Mammary epithelial cell (primary cell): ENCODE results near the gene PSORS1C2.

ENCODE experiments used
- CTCF ChIP-seq, 2 donors: IDR thresholded peaks in 1 of 2; conservative IDR thresholded peaks in 1 of 2; 2 replicates each; pipeline ENCODE4 v1.5.1; 2011 to 2012; ENCODE audit warnings: inconsistent platforms in 2 of 2, low read length in 2 of 2, mild to moderate bottlenecking in 2 of 2, control low read depth in 1 of 2, low read depth in 1 of 2; ENCODE audit not compliant: insufficient read depth in 1 of 2; ENCODE audit errors: extremely low read depth in 1 of 2
- EZH2 ChIP-seq: IDR thresholded peaks from 2 replicates; pipeline ENCODE4 v1.6.1; 2012; ENCODE audit warnings: low read length, inconsistent platforms, borderline replicate concordance

GRCh38 chr6:31125586-31126363 is 13.1 kb downstream of the PSORS1C2 start:
- TF ChIP-seq CTCF (conservative IDR thresholded peaks at IDR 0.05 in 1 of 2, IDR thresholded peaks at IDR 0.05 in 1 of 2; ENCODE audit: extremely low read depth in 1 of 2, insufficient read depth in 1 of 2, low read depth in 1 of 2, low read length in 2 of 2) (no peak), EZH2 (no peak)
